HS-27A (cell line): ENCODE data around the gene APOL2.
"Not testable (repeated sequence)": the region's sequence is repeated elsewhere in the genome, so short reads cannot be mapped to it uniquely, and the experiment has no call there.

Experiments used
- DNase-seq: peaks from one replicate; pipeline ENCODE4 v3.0.0-alpha.2; 2012; ENCODE audit warnings: low read depth, missing footprints

Gene APOL2

GRCh38 chr22:36197514-36198146 is 41.7 kb downstream of the APOL2 start:
- DNase-seq, result no peak

GRCh38 chr22:36197065-36197440 is 42.3 kb downstream of the APOL2 start:
- DNase-seq, result no peak

DNA sequence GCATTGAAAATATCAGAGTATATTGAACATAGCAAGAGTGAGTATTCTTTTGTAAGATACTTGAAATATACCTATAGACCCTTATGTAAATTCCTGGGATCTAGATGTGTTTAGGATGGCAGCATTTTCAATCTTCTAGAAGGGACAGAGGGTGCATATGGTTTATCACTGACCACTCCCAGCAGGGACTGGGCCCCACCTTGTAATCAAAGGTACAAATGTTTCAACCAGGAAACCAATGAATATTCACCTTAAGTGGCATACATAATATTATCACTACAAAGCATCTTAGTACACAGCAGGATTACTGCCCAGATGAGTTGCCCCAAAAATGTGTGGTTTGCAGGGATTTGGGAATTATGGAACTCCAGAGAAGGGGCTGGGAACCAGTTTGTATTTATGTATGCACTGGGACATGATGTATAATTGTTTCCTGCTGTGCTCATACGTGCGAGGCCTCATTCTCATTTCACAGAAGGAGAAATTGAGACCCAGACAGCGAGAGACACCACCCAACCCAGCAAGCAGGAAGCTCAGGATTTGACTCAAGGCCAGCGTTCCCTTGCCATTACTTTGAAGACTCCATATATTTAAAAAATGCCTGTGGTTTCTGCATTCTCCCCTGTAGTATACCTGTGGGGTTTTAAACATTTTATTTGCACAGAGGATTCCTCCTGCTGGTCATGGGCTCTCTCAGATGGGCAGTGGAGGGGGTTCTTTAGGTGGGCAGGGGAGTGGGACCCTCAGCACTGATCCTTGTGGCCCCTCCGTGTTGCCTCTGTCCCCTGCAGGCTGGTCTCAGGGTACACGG is 42.9 kb downstream of the APOL2 start:
- DNase-seq, result no peak

GRCh38 chr22:36194971-36195370 is 44.4 kb downstream of the APOL2 start:
- no peak for DNase-seq

GRCh38 chr22:36194385-36194784 is 44.9 kb downstream of the APOL2 start:
- DNase-seq, result no peak

GRCh38 chr22:36193577-36193976 is 45.8 kb downstream of the APOL2 start:
- no peak for DNase-seq

- no peak for DNase-seq
Observed at GRCh38 chr22:36193171-36193570, 46.2 kb downstream of the APOL2 start.

- no peak for DNase-seq
Observed at GRCh38 chr22:36192542-36192941, 46.8 kb downstream of the APOL2 start.

DNA sequence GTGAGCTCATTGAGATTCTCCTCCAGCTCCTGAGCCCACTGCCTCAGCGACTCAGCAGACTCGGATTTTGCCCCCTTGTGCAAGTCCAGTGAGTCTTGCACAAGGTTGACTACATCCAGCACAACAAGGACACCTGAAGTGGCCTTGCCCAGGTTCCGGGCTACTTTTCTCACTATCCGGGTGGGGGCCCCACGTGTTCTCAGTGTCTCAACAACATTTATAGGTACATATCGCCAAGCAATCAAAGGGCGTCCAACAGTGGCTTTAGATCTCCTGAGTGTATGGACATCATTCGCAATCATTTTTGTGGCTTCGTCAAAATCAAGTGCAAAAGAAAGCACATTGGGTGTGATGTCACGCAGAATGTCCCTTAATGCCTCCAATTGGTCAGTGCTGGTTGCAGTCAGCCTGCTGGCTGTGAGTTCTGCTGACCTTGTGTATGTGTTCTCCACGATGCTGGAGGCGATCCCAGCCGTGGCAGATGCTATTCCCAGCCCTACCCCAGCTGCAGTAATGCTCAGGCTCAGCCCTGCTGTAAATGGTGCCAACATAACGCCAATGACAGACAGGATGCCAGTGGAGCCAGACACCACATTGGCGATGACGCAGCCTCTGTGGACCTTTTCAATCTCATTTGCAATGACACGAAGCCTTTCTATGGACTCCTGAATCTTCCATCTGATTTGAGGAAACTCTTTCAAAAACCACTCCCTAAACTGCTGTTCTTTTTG is 48.1 kb downstream of the APOL2 start:
- DNase-seq, result no peak

GRCh38 chr22:36187862-36188261 is 51.5 kb downstream of the APOL2 start:
- DNase-seq, result not testable (repeated sequence)

- no peak for DNase-seq
Observed at GRCh38 chr22:36185828-36186624, 53.3 kb downstream of the APOL2 start.

- no peak for DNase-seq
Observed at GRCh38 chr22:36184433-36185025, 54.8 kb downstream of the APOL2 start.

DNA sequence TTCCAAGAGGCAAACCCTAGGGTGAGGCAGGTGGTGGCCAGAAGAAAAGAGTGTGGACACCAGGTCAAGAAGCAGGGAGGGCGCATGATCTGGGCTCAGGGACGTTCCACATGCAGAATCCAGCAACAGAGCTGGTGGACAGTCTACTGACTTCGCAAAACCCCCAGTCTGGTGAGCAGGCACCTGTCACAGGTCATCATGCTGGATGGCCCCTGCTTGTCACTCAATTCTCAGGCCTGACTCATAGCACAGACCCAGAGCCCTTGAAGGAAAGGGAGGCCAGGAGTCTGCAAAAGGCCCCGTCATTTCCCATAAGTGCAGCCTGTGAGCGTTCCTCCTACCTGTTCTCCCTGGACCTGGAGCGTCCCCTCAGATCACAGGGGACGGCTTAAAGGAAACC is 55.9 kb downstream of the APOL2 start:
- DNase-seq, result no peak

DNA sequence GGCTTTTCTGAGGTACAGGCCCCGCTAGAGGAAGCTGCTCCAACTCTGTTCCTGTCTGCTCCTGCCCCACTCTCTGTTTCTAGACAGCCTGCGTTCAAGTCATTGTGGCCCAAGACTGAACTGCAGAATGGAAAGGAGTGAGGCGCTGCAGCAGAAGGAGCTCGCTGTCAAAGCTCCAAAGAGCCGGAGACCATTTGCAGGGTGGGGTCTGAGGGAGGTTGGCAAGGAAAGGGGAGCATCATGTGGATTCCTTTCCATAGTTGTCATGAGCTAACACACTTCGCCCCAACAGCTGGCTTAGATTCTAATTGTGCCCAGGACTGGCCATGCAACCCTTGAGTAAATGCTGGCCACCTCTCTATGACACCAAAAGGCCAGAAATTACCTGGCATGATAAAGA is 56.5 kb downstream of the APOL2 start:
- no peak for DNase-seq

- DNase-seq, result no peak
Observed at GRCh38 chr22:36182056-36182455, 57.3 kb downstream of the APOL2 start.

- DNase-seq, result no peak
Observed at GRCh38 chr22:36180928-36181327, 58.4 kb downstream of the APOL2 start.

DNA sequence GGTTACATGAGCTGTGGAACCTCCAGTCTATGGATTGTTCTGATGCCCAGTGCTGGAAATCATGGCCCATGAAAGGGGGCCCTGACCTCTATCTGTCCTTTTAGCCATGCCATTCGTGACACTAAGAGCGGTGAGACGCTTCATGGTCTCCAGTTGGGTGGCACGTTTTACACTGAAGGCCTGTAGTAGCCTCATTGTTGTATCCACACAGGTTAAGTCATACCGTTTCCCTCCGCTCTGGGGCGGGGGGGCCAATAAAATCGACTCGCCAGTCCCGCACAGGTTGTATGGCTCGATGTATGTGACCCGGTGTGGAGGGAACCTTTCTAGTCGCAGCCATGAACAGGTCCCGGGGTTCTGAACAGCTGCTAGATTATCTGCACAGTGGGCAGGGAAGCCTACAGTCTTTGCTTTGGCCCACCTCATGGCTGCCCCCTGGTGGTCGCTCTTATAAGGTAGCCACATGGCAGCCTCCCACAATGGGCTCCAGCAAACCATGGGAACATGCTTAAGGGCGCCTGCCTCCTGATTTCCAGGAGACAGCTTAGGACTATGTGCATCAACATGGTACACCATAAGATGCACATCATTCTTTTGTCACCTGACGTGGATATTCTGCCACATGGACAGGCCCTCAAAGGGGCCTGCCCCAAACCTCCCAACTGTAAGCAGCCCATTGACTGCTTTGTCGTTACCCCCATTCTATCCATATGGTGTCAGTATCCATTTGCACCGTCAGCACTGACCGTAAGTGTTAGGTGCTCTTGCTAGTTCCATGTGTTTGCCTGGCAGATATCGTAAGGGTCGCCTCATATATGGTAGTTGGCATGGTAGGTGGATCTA is 59.1 kb downstream of the APOL2 start:
- peak; percentile 19 for DNase-seq

GRCh38 chr22:36177160-36177559 is 62.2 kb downstream of the APOL2 start:
- no peak for DNase-seq
